GM12865 (cell line): ENCODE results near the gene PRKN.

Experiments used
- DNase-seq: peaks from one replicate; pipeline ENCODE4 v3.0.0; 2010; ENCODE audit warnings: low read depth
- H3K4me3 ChIP-seq: 2 replicates; pipeline ENCODE4 v1.5.1; 2011; ENCODE audit warnings: mild to moderate bottlenecking, low read depth, low read length, control low read depth
- TF ChIP-seq, protein P1 (sequence below): IDR thresholded peaks from 2 replicates; pipeline ENCODE4 v1.5.1; 2011; ENCODE audit warnings: low read length, control low read depth, low read depth, inconsistent platforms; ENCODE audit not compliant: insufficient read depth; ENCODE audit errors: missing control alignments

PRKN gene

GRCh38 chr6:162698440-162698839 lies 29.1 kb downstream of the PRKN start:
- TF ChIP-seq, protein P1, sequence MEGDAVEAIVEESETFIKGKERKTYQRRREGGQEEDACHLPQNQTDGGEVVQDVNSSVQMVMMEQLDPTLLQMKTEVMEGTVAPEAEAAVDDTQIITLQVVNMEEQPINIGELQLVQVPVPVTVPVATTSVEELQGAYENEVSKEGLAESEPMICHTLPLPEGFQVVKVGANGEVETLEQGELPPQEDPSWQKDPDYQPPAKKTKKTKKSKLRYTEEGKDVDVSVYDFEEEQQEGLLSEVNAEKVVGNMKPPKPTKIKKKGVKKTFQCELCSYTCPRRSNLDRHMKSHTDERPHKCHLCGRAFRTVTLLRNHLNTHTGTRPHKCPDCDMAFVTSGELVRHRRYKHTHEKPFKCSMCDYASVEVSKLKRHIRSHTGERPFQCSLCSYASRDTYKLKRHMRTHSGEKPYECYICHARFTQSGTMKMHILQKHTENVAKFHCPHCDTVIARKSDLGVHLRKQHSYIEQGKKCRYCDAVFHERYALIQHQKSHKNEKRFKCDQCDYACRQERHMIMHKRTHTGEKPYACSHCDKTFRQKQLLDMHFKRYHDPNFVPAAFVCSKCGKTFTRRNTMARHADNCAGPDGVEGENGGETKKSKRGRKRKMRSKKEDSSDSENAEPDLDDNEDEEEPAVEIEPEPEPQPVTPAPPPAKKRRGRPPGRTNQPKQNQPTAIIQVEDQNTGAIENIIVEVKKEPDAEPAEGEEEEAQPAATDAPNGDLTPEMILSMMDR, result no peak
- H3K4me3 ChIP-seq, result no peak overlapping the region
- DNase-seq, result no peak

GRCh38 chr6:162697872-162698403 lies 29.6 kb downstream of the PRKN start:
- TF ChIP-seq, protein P1, result no peak
- no peak overlapping the region for H3K4me3 ChIP-seq
- DNase-seq, result no peak

- TF ChIP-seq, protein P1, result no peak
- no peak overlapping the region for H3K4me3 ChIP-seq
- no peak for DNase-seq
Measured at GRCh38 chr6:162690158-162690557, 37.4 kb downstream of the PRKN start.

DNA sequence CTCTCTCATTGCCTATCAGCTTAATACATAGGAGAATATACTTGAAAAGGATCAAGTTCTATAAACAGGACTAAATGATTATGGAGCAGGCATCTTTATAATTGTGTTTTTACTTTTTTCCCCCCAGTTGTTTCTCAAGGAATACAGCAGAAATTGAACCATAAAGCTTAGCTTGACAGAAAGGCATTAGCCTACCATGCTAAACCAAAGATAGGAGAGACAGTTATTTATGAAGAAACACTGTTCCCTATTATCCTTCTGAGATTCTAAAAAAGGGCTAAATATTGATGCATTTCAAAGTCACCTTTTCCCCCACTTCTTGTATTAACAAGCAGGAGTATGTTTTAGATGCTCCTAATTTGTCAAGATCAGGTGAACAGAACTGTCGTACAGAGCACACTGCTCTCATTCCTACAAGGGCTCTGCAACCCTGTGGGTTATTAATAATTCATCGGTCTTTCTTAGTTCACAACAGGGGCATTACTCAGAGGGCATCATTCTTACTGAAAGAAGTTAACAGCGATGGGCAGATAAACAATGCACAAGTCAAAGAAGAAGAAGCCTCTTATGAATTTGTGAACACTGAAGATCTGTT lies 38.7 kb downstream of the PRKN start:
- H3K4me3 ChIP-seq, result no peak overlapping the region
- no peak for DNase-seq
- TF ChIP-seq, protein P1, result no peak

DNA sequence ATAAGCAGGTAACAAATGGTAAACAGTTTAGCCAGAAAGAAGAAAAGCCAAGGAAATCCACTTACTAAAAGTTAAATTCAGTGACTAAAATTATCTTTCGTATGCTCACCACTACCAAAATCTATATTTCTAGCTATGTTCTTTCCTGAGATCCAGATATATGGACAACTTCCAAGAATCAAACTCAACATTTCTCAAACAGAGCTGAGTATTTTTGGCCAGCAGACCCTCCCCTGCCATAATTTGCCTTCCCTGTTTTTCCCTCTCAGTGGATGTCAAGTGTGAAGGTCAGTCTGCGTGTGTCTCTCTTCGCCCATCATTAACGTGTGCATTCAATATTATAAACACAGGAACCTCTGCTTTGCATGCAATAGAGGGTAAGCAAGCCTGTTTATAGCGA lies 42.0 kb downstream of the PRKN start:
- H3K4me3 ChIP-seq, result no peak overlapping the region
- TF ChIP-seq, protein P1, result no peak
- DNase-seq, result no peak

GRCh38 chr6:162684961-162685360 lies 42.6 kb downstream of the PRKN start:
- no peak overlapping the region for H3K4me3 ChIP-seq
- no peak for DNase-seq
- TF ChIP-seq, protein P1, result no peak

DNA sequence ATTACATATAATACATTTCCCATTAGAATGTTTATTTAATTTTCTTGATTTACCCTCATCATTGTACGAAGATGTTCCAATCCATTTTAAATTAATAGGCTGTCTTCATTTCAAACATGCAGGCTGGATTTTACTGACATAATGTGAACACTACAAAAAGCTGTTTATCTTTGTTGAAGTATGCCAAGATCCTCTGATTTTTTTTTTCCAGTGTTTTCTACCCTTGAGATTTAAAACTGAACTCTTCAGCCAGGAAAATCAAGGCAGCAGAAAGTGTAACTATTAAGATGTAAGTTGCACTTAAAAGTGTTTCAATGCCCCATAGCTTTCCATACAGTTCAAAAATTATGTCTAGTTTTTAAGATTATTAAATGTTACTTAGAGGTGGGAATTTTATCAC lies 43.5 kb downstream of the PRKN start:
- DNase-seq, result no peak
- TF ChIP-seq, protein P1, result no peak
- H3K4me3 ChIP-seq, result no peak overlapping the region
